SU-DHL-6 (cell line): Measurements from ENCODE around the gene VWF.

ENCODE experiments used
- H2AFZ ChIP-seq: fragments of 200-600 bp; sonication (generic); 2 replicates; pipeline ENCODE4 v1.6.1; 2014; ENCODE audit warnings: low read depth, mild to moderate bottlenecking, moderate library complexity, mixed read lengths, antibody characterized with exemption, low read length; ENCODE audit not compliant: severe bottlenecking
- H3F3A ChIP-seq: fragments of 200-600 bp; shearing (Covaris generic); 2 replicates; pipeline ENCODE4 v1.6.0; 2016; ENCODE audit warnings: antibody characterized with exemption, mild to moderate bottlenecking; ENCODE audit not compliant: insufficient read depth
- H3K27ac ChIP-seq: fragments of 200-600 bp; sonication (generic); 2 replicates; pipeline ENCODE4 v1.5.1; 2016; ENCODE audit warnings: low read depth, mild to moderate bottlenecking, low read length, moderate library complexity, mixed read lengths
- H3K27me3 ChIP-seq: fragments of 200-600 bp; sonication (generic), shearing (Covaris generic); 2 replicates; pipeline ENCODE4 v1.6.0; 2014; ENCODE audit warnings: mild to moderate bottlenecking, low read length
- H3K36me3 ChIP-seq: fragments of 200-600 bp; sonication (generic); 2 replicates; pipeline ENCODE4 v1.6.1; 2014; ENCODE audit warnings: mild to moderate bottlenecking, low read length, mixed read lengths
- H3K4me2 ChIP-seq: fragments of 300-600, 200-600 bp; shearing (Covaris generic), sonication (generic); 2 replicates; pipeline ENCODE4 v1.6.0; 2014; ENCODE audit warnings: low read length, low read depth, mild to moderate bottlenecking; ENCODE audit not compliant: poor library complexity, severe bottlenecking
- H3K4me3 ChIP-seq: fragments of 200-600 bp; sonication (generic); 2 replicates; pipeline ENCODE4 v1.5.1; 2014; ENCODE audit warnings: antibody characterized with exemption, low read length, mild to moderate bottlenecking, mixed read lengths; ENCODE audit not compliant: insufficient read depth, poor library complexity, severe bottlenecking
- H3K79me2 ChIP-seq: fragments of 200-600 bp; sonication (generic); 2 replicates; pipeline ENCODE4 v1.6.1; 2014; ENCODE audit warnings: mild to moderate bottlenecking, low read length, moderate library complexity; ENCODE audit not compliant: insufficient read depth
- H3K9ac ChIP-seq: fragments of 200-600 bp; sonication (generic); 2 replicates; pipeline ENCODE4 v1.7.0; 2014; ENCODE audit warnings: mild to moderate bottlenecking, low read length
- H3K9me2 ChIP-seq: fragments of 200-600 bp; sonication (generic); replicated peaks from 2 replicates; pipeline ENCODE4 v1.6.1; 2014; ENCODE audit warnings: low read length; ENCODE audit not compliant: insufficient read depth
- H3K9me3 ChIP-seq: fragments of 200-600 bp; sonication (generic); 2 replicates; pipeline ENCODE4 v1.6.1; 2014; ENCODE audit warnings: low read length, mixed read lengths; ENCODE audit not compliant: insufficient read depth
- H4K20me1 ChIP-seq: fragments of 200-600 bp; sonication (generic); 2 replicates; pipeline ENCODE4 v1.6.1; 2014; ENCODE audit warnings: low read depth, mild to moderate bottlenecking, antibody characterized with exemption, low read length, moderate library complexity, mixed read lengths
- EZH2phosphoT487 ChIP-seq: fragments of 200-600 bp; sonication (generic), shearing (Covaris generic); conservative IDR thresholded peaks from 2 replicates; pipeline ENCODE4 v1.6.1; 2018; ENCODE audit warnings: mild to moderate bottlenecking, antibody characterized with exemption, low read length, moderate library complexity, mixed read lengths
- TF ChIP-seq, protein P1 (sequence below): fragments of 200-600 bp; sonication (generic); IDR thresholded peaks from one replicate; pipeline ENCODE4 v1.5.1; 2017; ENCODE audit warnings: antibody characterized with exemption, mild to moderate bottlenecking, low read length, moderate library complexity; ENCODE audit not compliant: insufficient read depth, poor library complexity, severe bottlenecking

Gene VWF

DNA sequence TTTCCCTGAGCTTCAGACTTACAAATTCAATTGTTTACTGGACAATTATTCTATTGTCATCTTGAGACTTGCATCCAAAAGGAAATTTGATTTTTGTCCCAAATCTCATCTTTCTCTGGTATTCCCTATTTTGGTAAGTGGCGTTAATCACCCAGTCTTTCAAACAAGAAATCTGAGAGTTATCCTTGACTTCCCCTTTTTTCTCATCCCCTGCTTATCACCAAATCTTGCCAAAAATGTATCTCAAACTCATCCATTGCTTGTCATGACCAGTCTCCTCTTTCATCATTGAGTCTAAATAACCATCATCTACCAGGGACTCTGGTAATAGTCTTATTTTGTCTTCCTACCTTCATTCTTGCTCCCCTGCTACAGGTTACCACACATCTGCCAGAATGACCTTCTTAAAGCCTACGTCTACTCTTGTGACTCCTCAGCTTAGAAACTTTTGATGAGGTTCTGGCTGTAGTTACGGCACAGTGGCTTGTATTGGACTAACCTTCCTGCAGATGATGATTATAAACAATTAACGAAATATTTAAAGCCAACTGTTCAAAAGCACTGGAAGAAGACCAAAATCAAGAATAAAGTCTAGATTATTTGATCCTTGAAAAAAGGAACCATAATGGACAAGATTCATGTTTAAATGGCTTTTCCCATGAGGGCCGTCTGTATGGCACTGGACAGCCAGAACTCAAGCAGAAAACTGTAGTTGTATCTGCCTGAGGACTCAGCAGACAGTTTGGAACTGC, 170.5 kb downstream of the VWF start:
- no peaks in the 10 kb centered on the region for H3K36me3 ChIP-seq
- H3K9me3 ChIP-seq, result no peaks in the 10 kb centered on the region
- no peak overlapping the region for H3K4me3 ChIP-seq
- H3F3A ChIP-seq, result no peaks in the 10 kb centered on the region
- H3K9me2 ChIP-seq, result no peaks in the 10 kb centered on the region
- H3K27ac ChIP-seq, result no peak overlapping the region
- TF ChIP-seq EZH2phosphoT487, result no peak
- TF ChIP-seq, protein P1, sequence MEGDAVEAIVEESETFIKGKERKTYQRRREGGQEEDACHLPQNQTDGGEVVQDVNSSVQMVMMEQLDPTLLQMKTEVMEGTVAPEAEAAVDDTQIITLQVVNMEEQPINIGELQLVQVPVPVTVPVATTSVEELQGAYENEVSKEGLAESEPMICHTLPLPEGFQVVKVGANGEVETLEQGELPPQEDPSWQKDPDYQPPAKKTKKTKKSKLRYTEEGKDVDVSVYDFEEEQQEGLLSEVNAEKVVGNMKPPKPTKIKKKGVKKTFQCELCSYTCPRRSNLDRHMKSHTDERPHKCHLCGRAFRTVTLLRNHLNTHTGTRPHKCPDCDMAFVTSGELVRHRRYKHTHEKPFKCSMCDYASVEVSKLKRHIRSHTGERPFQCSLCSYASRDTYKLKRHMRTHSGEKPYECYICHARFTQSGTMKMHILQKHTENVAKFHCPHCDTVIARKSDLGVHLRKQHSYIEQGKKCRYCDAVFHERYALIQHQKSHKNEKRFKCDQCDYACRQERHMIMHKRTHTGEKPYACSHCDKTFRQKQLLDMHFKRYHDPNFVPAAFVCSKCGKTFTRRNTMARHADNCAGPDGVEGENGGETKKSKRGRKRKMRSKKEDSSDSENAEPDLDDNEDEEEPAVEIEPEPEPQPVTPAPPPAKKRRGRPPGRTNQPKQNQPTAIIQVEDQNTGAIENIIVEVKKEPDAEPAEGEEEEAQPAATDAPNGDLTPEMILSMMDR, result no peak
- no peak overlapping the region for H3K4me2 ChIP-seq
- H4K20me1 ChIP-seq, result no peaks in the 10 kb centered on the region
- H3K79me2 ChIP-seq, result no peaks in the 10 kb centered on the region
- no peak overlapping the region for H2AFZ ChIP-seq
- no peak overlapping the region for H3K9ac ChIP-seq
- no peaks in the 10 kb centered on the region for H3K27me3 ChIP-seq

DNA sequence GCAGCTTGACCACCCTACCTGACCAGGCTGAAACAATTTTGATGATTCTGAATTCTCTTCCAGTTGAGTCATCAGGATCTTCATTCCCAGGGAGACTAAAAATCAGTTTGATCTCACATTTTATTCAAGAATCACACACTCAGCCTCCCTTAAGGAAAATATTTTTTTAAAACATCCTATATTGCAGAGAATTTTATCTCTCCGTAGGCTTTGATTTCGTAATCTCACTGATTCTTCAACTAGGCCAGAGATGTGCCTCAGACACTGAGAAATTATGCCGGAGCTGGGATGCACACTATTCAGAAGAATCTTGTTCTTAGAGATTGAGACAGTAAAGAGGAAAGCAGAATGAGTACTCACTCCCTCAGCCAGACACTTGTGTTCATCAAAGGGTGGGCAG, 172.4 kb downstream of the VWF start:
- no peak for TF ChIP-seq EZH2phosphoT487
- TF ChIP-seq, protein P1, result no peak
- H3K4me3 ChIP-seq, result no peak overlapping the region
- no peak overlapping the region for H3K9ac ChIP-seq
- no peaks in the 10 kb centered on the region for H4K20me1 ChIP-seq
- no peaks in the 10 kb centered on the region for H3K27me3 ChIP-seq
- no peaks in the 10 kb centered on the region for H3F3A ChIP-seq
- H3K4me2 ChIP-seq, result no peak overlapping the region
- no peak overlapping the region for H3K27ac ChIP-seq
- no peaks in the 10 kb centered on the region for H3K9me3 ChIP-seq
- H3K9me2 ChIP-seq, result no peaks in the 10 kb centered on the region
- no peaks in the 10 kb centered on the region for H3K36me3 ChIP-seq
- H3K79me2 ChIP-seq, result no peaks in the 10 kb centered on the region
- H2AFZ ChIP-seq, result no peak overlapping the region

DNA sequence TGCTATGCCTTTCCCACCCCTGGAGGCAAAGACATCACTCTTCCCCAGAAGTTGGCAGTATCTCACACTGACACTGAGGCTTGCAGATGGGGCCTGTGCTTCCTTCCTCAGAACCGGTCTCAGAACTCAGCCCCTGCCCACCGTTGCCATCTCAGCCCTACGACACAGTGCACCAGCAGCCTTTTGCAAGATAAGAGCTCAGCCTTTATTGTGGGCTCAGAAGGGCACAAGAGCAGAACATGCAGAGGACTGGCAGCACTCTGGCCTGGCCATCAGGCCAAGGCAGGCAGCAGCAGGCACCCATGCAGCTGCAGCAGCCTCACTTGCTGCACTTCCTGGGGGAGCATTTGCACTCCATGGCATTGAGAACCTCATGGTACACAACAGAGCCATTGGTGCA, 175.8 kb downstream of the VWF start:
- no peak overlapping the region for H3K4me2 ChIP-seq
- H3K9ac ChIP-seq, result no peak overlapping the region
- no peak overlapping the region for H2AFZ ChIP-seq
- H3K4me3 ChIP-seq, result no peak overlapping the region
- no peaks in the 10 kb centered on the region for H3K9me2 ChIP-seq
- H3K79me2 ChIP-seq, result no peaks in the 10 kb centered on the region
- H4K20me1 ChIP-seq, result no peaks in the 10 kb centered on the region
- no peaks in the 10 kb centered on the region for H3K9me3 ChIP-seq
- H3K27ac ChIP-seq, result no peak overlapping the region
- H3F3A ChIP-seq, result no peaks in the 10 kb centered on the region
- no peaks in the 10 kb centered on the region for H3K27me3 ChIP-seq
- H3K36me3 ChIP-seq, result no peaks in the 10 kb centered on the region
- no peak for TF ChIP-seq EZH2phosphoT487
- TF ChIP-seq, protein P1, result no peak
